Esophagus (tissue), 2 donors: ENCODE measurements around the gene SCYGR1. TPM values are rescaled to one million over a fixed set of nuclear protein-coding genes. Genes with fewer than 3 reads are reported as not detected.

Experiments
- H3K27ac ChIP-seq, 2 donors: one replicate each; pipeline ENCODE4 v1.5.1; 2013; ENCODE audit warnings: low read depth in 2 of 2, mild to moderate bottlenecking in 2 of 2, inconsistent platforms in 1 of 2, low read length in 1 of 2, moderate library complexity in 1 of 2
- H3K27me3 ChIP-seq, 2 donors: one replicate each; pipeline ENCODE4 v1.6.1; 2013; ENCODE audit warnings: low read length in 2 of 2, control low read depth in 1 of 2, mild to moderate bottlenecking in 1 of 2; ENCODE audit not compliant: insufficient read depth in 2 of 2, control insufficient read depth in 1 of 2
- H3K36me3 ChIP-seq, 2 donors: one replicate each; pipeline ENCODE4 v1.6.1; 2013; ENCODE audit warnings: low read length in 1 of 2; ENCODE audit not compliant: control insufficient read depth in 2 of 2, insufficient read depth in 2 of 2
- H3K4me1 ChIP-seq, 2 donors: one replicate each; pipeline ENCODE4 v1.6.1; 2013; ENCODE audit warnings: low read length in 1 of 2; ENCODE audit not compliant: control insufficient read depth in 2 of 2, insufficient read depth in 2 of 2
- H3K4me3 ChIP-seq, 2 donors: one replicate each; pipeline ENCODE4 v1.5.1; 2013; ENCODE audit warnings: low read length in 2 of 2, mild to moderate bottlenecking in 2 of 2, low read depth in 1 of 2, moderate library complexity in 1 of 2
- H3K9me3 ChIP-seq, 2 donors: one replicate each; pipeline ENCODE4 v1.6.1; 2013; ENCODE audit warnings: mild to moderate bottlenecking in 2 of 2, low read depth in 1 of 2, low read length in 1 of 2, moderate library complexity in 1 of 2; ENCODE audit not compliant: control insufficient read depth in 2 of 2, insufficient read depth in 1 of 2
- WGBS, 2 donors: extraction: QIAGEN DNeasy Blood & Tissue Kit; methylation state at CpG; one replicate each; pipeline ENCODE4 v1.1.7; 2013; 5-methylcytosine and 5-hydroxymethylcytosine counted together
- polyA plus RNA-seq, 2 donors: library from polyadenylated mRNA; stranded (reverse); fragments of 200-250 nt; gene quantifications; one replicate each; pipeline ENCODE4 v1.2.3, GENCODE V29; 2013
- donor health status: healthy with polysubstance abuse.
- donor health status: Bipolar disorder and iron deficiency.

Gene SCYGR1
- polyA plus RNA-seq, 2 donors: not detected

GRCh38 chr2:227376656-227377396, 10.9 kb downstream of the SCYGR1 start:
- Histone ChIP-seq H3K27ac (no peak overlapping the region), H3K4me3 (no peak overlapping the region), H3K36me3 (no peaks in the 10 kb centered on the region), H3K9me3 (no peaks in the 10 kb centered on the region), H3K4me1 (no peaks in the 10 kb centered on the region), H3K27me3 (no peaks in the 10 kb centered on the region)
- 56 to 62% methylated on average over 9 of the region's 9 CpGs for WGBS, 2 donors

GRCh38 chr2:227374158-227374557, 13.6 kb downstream of the SCYGR1 start:
- no peaks in the 10 kb centered on the region for H3K36me3 ChIP-seq
- 49 to 55% methylated on average over 6 of the region's 6 CpGs for WGBS, 2 donors
- no peaks in the 10 kb centered on the region for H3K4me1 ChIP-seq
- H3K27ac ChIP-seq: no peak overlapping the region
- H3K4me3 ChIP-seq: no peak overlapping the region
- H3K27me3 ChIP-seq: no peaks in the 10 kb centered on the region
- no peaks in the 10 kb centered on the region for H3K9me3 ChIP-seq

GRCh38 chr2:227373389-227373788, 14.4 kb downstream of the SCYGR1 start:
- H3K9me3 ChIP-seq: no peaks in the 10 kb centered on the region
- no peaks in the 10 kb centered on the region for H3K36me3 ChIP-seq
- no peaks in the 10 kb centered on the region for H3K4me1 ChIP-seq
- H3K4me3 ChIP-seq: no peak overlapping the region
- WGBS, 2 donors: 90 to 93% methylated on average over 10 of the region's 10 CpGs
- H3K27me3 ChIP-seq: no peaks in the 10 kb centered on the region
- no peak overlapping the region for H3K27ac ChIP-seq

GRCh38 chr2:227370791-227371312, 16.9 kb downstream of the SCYGR1 start:
- H3K27me3 ChIP-seq: no peaks in the 10 kb centered on the region
- no peaks in the 10 kb centered on the region for H3K9me3 ChIP-seq
- no peak overlapping the region for H3K27ac ChIP-seq
- WGBS, 2 donors: 65 to 68% methylated on average over 9 of the region's 9 CpGs
- no peaks in the 10 kb centered on the region for H3K4me1 ChIP-seq
- H3K4me3 ChIP-seq: no peak overlapping the region
- no peaks in the 10 kb centered on the region for H3K36me3 ChIP-seq

- Histone ChIP-seq H3K27ac (no peak overlapping the region), H3K4me1 (no peaks in the 10 kb centered on the region), H3K4me3 (no peak overlapping the region), H3K27me3 (no peaks in the 10 kb centered on the region), H3K36me3 (no peaks in the 10 kb centered on the region), H3K9me3 (no peaks in the 10 kb centered on the region)
- 79 to 85% methylated on average over 8 of the region's 8 CpGs for WGBS, 2 donors
Measured at GRCh38 chr2:227370092-227370491, 17.7 kb downstream of the SCYGR1 start.

GRCh38 chr2:227368574-227368973, 19.2 kb downstream of the SCYGR1 start:
- Histone ChIP-seq H3K27ac (no peak overlapping the region), H3K27me3 (no peaks in the 10 kb centered on the region), H3K4me1 (no peaks in the 10 kb centered on the region), H3K4me3 (no peak overlapping the region), H3K36me3 (no peaks in the 10 kb centered on the region), H3K9me3 (no peaks in the 10 kb centered on the region)
- WGBS, 2 donors: 91 to 94% methylated on average over 5 of the region's 5 CpGs

- no peak overlapping the region for H3K27ac ChIP-seq
- no peak overlapping the region for H3K4me3 ChIP-seq
- no peaks in the 10 kb centered on the region for H3K36me3 ChIP-seq
- no peaks in the 10 kb centered on the region for H3K27me3 ChIP-seq
- no peaks in the 10 kb centered on the region for H3K4me1 ChIP-seq
- H3K9me3 ChIP-seq: no peaks in the 10 kb centered on the region
- 72 to 81% methylated on average over 3 of the region's 3 CpGs for WGBS, 2 donors
Measured at GRCh38 chr2:227367427-227367795, 20.3 kb downstream of the SCYGR1 start.

GRCh38 chr2:227366769-227367426, 20.9 kb downstream of the SCYGR1 start:
- H3K27ac ChIP-seq: no peak overlapping the region

GRCh38 chr2:227365833-227366232, 21.9 kb downstream of the SCYGR1 start:
- H3K9me3 ChIP-seq: no peaks in the 10 kb centered on the region
- WGBS, 2 donors: 33 to 50% methylated on average over 3 of the region's 3 CpGs
- no peaks in the 10 kb centered on the region for H3K27me3 ChIP-seq
- H3K27ac ChIP-seq: no peak overlapping the region
- H3K4me3 ChIP-seq: no peak overlapping the region
- H3K4me1 ChIP-seq: no peaks in the 10 kb centered on the region
- peaks cover 0 to 4% of the 10 kb centered on the region in 2 donors for H3K36me3 ChIP-seq

More at GRCh38 chr2:227366769-227367426, 20.9 kb downstream of the SCYGR1 start:
- Histone ChIP-seq H3K4me3 (no peak overlapping the region), H3K27me3 (no peaks in the 10 kb centered on the region), H3K9me3 (no peaks in the 10 kb centered on the region), H3K36me3 (no peaks in the 10 kb centered on the region), H3K4me1 (no peaks in the 10 kb centered on the region)
- WGBS, 2 donors: 52 to 69% methylated on average over 11 of the region's 11 CpGs
